ENCODE measurements around the gene ULK2.

The ULK2 gene

GRCh38 chr17:19726631-19727376 is 140.9 kb downstream of the ULK2 start:
- DNase-seq (ENCODE audit: low read depth in 2 of 2), result no peak

GRCh38 chr17:19725486-19725885 is 142.2 kb downstream of the ULK2 start:
- no peak for DNase-seq (ENCODE audit: low read depth in 2 of 2)

GRCh38 chr17:19724501-19725420 is 143.0 kb downstream of the ULK2 start:
- peak; percentile 34 to 39 for DNase-seq (ENCODE audit: low read depth in 2 of 2)

- no peak for DNase-seq (ENCODE audit: low read depth in 2 of 2)
Measured at GRCh38 chr17:19723964-19724363, 143.8 kb downstream of the ULK2 start.

Measured in stimulated activated CD8-positive, alpha-beta memory T cell treated with anti-CD3 and anti-CD28 coated beads, Interleukin-15, amount 100 ng/mL, for 48 hours (primary cell).